ENCODE data around the gene TRAK2. TPM values are rescaled to one million over a fixed set of nuclear protein-coding genes. Genes with fewer than 3 reads are reported as not detected.

TRAK2 gene
- total RNA-seq, 4 donors from 2014 or later, result 30.2 to 48.3 (median 34.8) TPM

- 89 to 91% methylated on average over 9 of the region's 9 CpGs for WGBS, 2 donors
- Histone ChIP-seq H3K27me3 (no peaks in the 10 kb centered on the region), H3K4me3 (no peak overlapping the region), H3K36me3 (no peaks in the 10 kb centered on the region), H3K9me3 (peaks cover 0 to 2% (median 0%) of the 10 kb centered on the region in 4 donors), H3K27ac (no peak overlapping the region), H3K4me1 (peaks cover 0 to 11% (median 0%) of the 10 kb centered on the region in 4 donors)
- TF ChIP-seq EP300 (IDR thresholded peaks at IDR 0.05), result no peak
- TF ChIP-seq CTCF (IDR thresholded peaks at IDR 0.05), result no peak
- no peak for TF ChIP-seq POLR2A (IDR thresholded peaks at IDR 0.05)
- no peak for DNase-seq (ENCODE audit: low spot score in 2 of 2)
Measured at GRCh38 chr2:201425952-201426351, 25.3 kb downstream of the TRAK2 start.

- DNase-seq (ENCODE audit: low spot score in 2 of 2), result no peak
- Histone ChIP-seq H3K27ac (no peak overlapping the region), H3K9me3 (no peaks in the 10 kb centered on the region), H3K27me3 (no peaks in the 10 kb centered on the region), H3K4me1 (peaks cover 0 to 22% (median 2%) of the 10 kb centered on the region in 4 donors), H3K4me3 (no peak overlapping the region), H3K36me3 (peaks cover 0 to 12% (median 0%) of the 10 kb centered on the region in 3 donors)
- TF ChIP-seq CTCF (IDR thresholded peaks at IDR 0.05) (no peak), POLR2A (IDR thresholded peaks at IDR 0.05) (no peak), EP300 (IDR thresholded peaks at IDR 0.05) (no peak)
- 45 to 49% methylated on average over 3 of the region's 3 CpGs for WGBS, 2 donors
Measured at GRCh38 chr2:201420442-201421113, 30.7 kb downstream of the TRAK2 start.

- H3K27me3 ChIP-seq, result no peaks in the 10 kb centered on the region
- TF ChIP-seq EP300 (IDR thresholded peaks at IDR 0.05) (no peak), POLR2A (IDR thresholded peaks at IDR 0.05) (no peak), CTCF (IDR thresholded peaks at IDR 0.05) (no peak)
- H3K4me3 ChIP-seq, result no peak overlapping the region
- peaks cover 0 to 12% (median 0%) of the 10 kb centered on the region in 3 donors for H3K36me3 ChIP-seq
- DNase-seq (ENCODE audit: low spot score in 2 of 2), result no peak
- peaks cover 0 to 22% (median 8%) of the 10 kb centered on the region in 4 donors for H3K4me1 ChIP-seq
- H3K27ac ChIP-seq, result no peak overlapping the region
- 84 to 95% methylated on average over 4 of the region's 4 CpGs for WGBS, 2 donors
- H3K9me3 ChIP-seq, result no peaks in the 10 kb centered on the region
Measured at GRCh38 chr2:201419986-201420385, 31.3 kb downstream of the TRAK2 start.

- DNase-seq (ENCODE audit: low spot score in 2 of 2), result no peak
- H3K9me3 ChIP-seq, result no peaks in the 10 kb centered on the region
- TF ChIP-seq EP300 (IDR thresholded peaks at IDR 0.05), result no peak
- WGBS, 2 donors, result 58 to 83% methylated on average over 3 of the region's 3 CpGs
- H3K36me3 ChIP-seq, result peaks cover 0 to 12% (median 0%) of the 10 kb centered on the region in 3 donors
- peak overlapping the region in 1 of 4 donors; percentile 28 for H3K27ac ChIP-seq
- H3K27me3 ChIP-seq, result no peaks in the 10 kb centered on the region
- H3K4me1 ChIP-seq, result peaks cover 0 to 25% (median 14%) of the 10 kb centered on the region in 4 donors
- H3K4me3 ChIP-seq, result no peak overlapping the region
Measured at GRCh38 chr2:201419057-201419635, 32.1 kb downstream of the TRAK2 start.

- H3K27me3 ChIP-seq, result no peaks in the 10 kb centered on the region
- H3K9me3 ChIP-seq, result no peaks in the 10 kb centered on the region
- H3K4me3 ChIP-seq, result no peak overlapping the region
- H3K27ac ChIP-seq, result peak overlapping the region in 2 of 4 donors; percentile 4 to 52
- DNase-seq (ENCODE audit: low spot score in 2 of 2), result no peak
- peaks cover 0 to 11% (median 0%) of the 10 kb centered on the region in 3 donors for H3K36me3 ChIP-seq
- peaks cover 0 to 49% (median 26%) of the 10 kb centered on the region in 4 donors for H3K4me1 ChIP-seq
- no peak for TF ChIP-seq CTCF (IDR thresholded peaks at IDR 0.05)
- no peak for TF ChIP-seq POLR2A (IDR thresholded peaks at IDR 0.05)
- 9 to 14% methylated on average over 2 of the region's 2 CpGs for WGBS, 2 donors
Measured at GRCh38 chr2:201415149-201415548, 36.1 kb downstream of the TRAK2 start.

All from tibial nerve (tissue), 4 donors.